ENCODE measurements around the gene CUX1.
A peak's percentile ranks its signal among the peaks of the same experiment; 100 is the strongest.

The CUX1 gene

GRCh38 chr7:101950450-101951119 is 133.2 kb downstream of the CUX1 start:
- no peak overlapping the region for H3K4me3 ChIP-seq (ENCODE audit: low read depth, low read length)
- in situ Hi-C loops (cut with HindIII; ENCODE audit: low sequenced_read_pairs): no loop called here
- peak; percentile 35 for TF ChIP-seq CTCF (IDR thresholded peaks at IDR 0.05; ENCODE audit: low read depth, low read length)
- peak; percentile 71 for DNase-seq (ENCODE audit: low read depth, low spot score)

- TF ChIP-seq CTCF (IDR thresholded peaks at IDR 0.05; ENCODE audit: low read depth, low read length): no peak
- in situ Hi-C loops (cut with HindIII; ENCODE audit: low sequenced_read_pairs): no loop called here
- no peak overlapping the region for H3K4me3 ChIP-seq (ENCODE audit: low read depth, low read length)
- DNase-seq (ENCODE audit: low read depth, low spot score): no peak
Observed at GRCh38 chr7:101951757-101952156, 134.3 kb downstream of the CUX1 start.

GRCh38 chr7:101952355-101953247 is 135.2 kb downstream of the CUX1 start:
- TF ChIP-seq CTCF (IDR thresholded peaks at IDR 0.05; ENCODE audit: low read depth, low read length): no peak
- in situ Hi-C loops (cut with HindIII; ENCODE audit: low sequenced_read_pairs): no loop called here
- H3K4me3 ChIP-seq (ENCODE audit: low read depth, low read length): no peak overlapping the region
- peak; percentile 91 for DNase-seq (ENCODE audit: low read depth, low spot score)

GRCh38 chr7:101953248-101953819 is 135.9 kb downstream of the CUX1 start:
- in situ Hi-C loops (cut with HindIII; ENCODE audit: low sequenced_read_pairs): no loop called here
- DNase-seq (ENCODE audit: low read depth, low spot score): peak; percentile 82
- H3K4me3 ChIP-seq (ENCODE audit: low read depth, low read length): peak overlapping the region; percentile 12
- no peak for TF ChIP-seq CTCF (IDR thresholded peaks at IDR 0.05; ENCODE audit: low read depth, low read length)

GRCh38 chr7:101954499-101954898 is 137.1 kb downstream of the CUX1 start:
- in situ Hi-C loops (cut with HindIII; ENCODE audit: low sequenced_read_pairs): no loop called here
- no peak overlapping the region for H3K4me3 ChIP-seq (ENCODE audit: low read depth, low read length)
- no peak for DNase-seq (ENCODE audit: low read depth, low spot score)
- no peak for TF ChIP-seq CTCF (IDR thresholded peaks at IDR 0.05; ENCODE audit: low read depth, low read length)

- TF ChIP-seq CTCF (IDR thresholded peaks at IDR 0.05; ENCODE audit: low read depth, low read length): no peak
- no peak for DNase-seq (ENCODE audit: low read depth, low spot score)
- no peak overlapping the region for H3K4me3 ChIP-seq (ENCODE audit: low read depth, low read length)
- in situ Hi-C loops (cut with HindIII; ENCODE audit: low sequenced_read_pairs): no loop called here
Observed at GRCh38 chr7:101956130-101956529, 138.7 kb downstream of the CUX1 start.
